Measurements from ENCODE around the gene GID4.

GRCh38 chr17:18015593-18015992 is 23.6 kb upstream of the GID4 start:
- TF ChIP-seq ZNF263 (CRISPR knock-in tag; IDR thresholded peaks at IDR 0.05) = no peak
- TF ChIP-seq ATF7 (IDR thresholded peaks at IDR 0.05) = no peak
- TF ChIP-seq ATF7 (CRISPR knock-in tag; IDR thresholded peaks at IDR 0.05) = no peak
- no peak for TF ChIP-seq SOX6 (IDR thresholded peaks at IDR 0.05)
- TF ChIP-seq SOX6 (CRISPR knock-in tag; IDR thresholded peaks at IDR 0.05) = no peak
- no peak for TF ChIP-seq TBP (CRISPR knock-in tag; IDR thresholded peaks at IDR 0.05)

Data from HepG2 (cell line).